GM19372 (cell line): ENCODE results near the gene TIAM1.
A peak's percentile ranks its signal among the peaks of the same experiment; 100 is the strongest.

Experiments
- ATAC-seq: cut with Tn5 transposase; IDR thresholded peaks from one replicate; pipeline ENCODE4 v1.9.1; 2021; ENCODE audit warnings: mild to moderate bottlenecking, low read depth, moderate library complexity; ENCODE audit not compliant: unreplicated experiment

The TIAM1 gene

GRCh38 chr21:31151156-31152045 lies 192.7 kb downstream of the TIAM1 start:
- no peak for ATAC-seq

GRCh38 chr21:31145274-31145673 lies 198.8 kb downstream of the TIAM1 start:
- no peak for ATAC-seq

- ATAC-seq = no peak
Measured at GRCh38 chr21:31143036-31143435, 201.0 kb downstream of the TIAM1 start.

GRCh38 chr21:31142600-31142999 lies 201.5 kb downstream of the TIAM1 start:
- ATAC-seq = no peak

- no peak for ATAC-seq
Measured at GRCh38 chr21:31141389-31142000, 202.6 kb downstream of the TIAM1 start.

- no peak for ATAC-seq
Measured at GRCh38 chr21:31140676-31141075, 203.4 kb downstream of the TIAM1 start.

- ATAC-seq = no peak
Measured at GRCh38 chr21:31140025-31140424, 204.0 kb downstream of the TIAM1 start.

GRCh38 chr21:31137960-31138359 lies 206.1 kb downstream of the TIAM1 start:
- no peak for ATAC-seq

GRCh38 chr21:31136891-31137290 lies 207.2 kb downstream of the TIAM1 start:
- ATAC-seq = peak; percentile 54

- ATAC-seq = no peak
Measured at GRCh38 chr21:31135531-31136184, 208.4 kb downstream of the TIAM1 start.

- ATAC-seq = no peak
Measured at GRCh38 chr21:31133243-31133830, 210.7 kb downstream of the TIAM1 start.

- peak; percentile 73 for ATAC-seq
Measured at GRCh38 chr21:31132574-31133242, 211.4 kb downstream of the TIAM1 start.

- ATAC-seq = no peak
Measured at GRCh38 chr21:31130821-31131220, 213.2 kb downstream of the TIAM1 start.

- ATAC-seq = no peak
Measured at GRCh38 chr21:31128234-31128633, 215.8 kb downstream of the TIAM1 start.

GRCh38 chr21:31124010-31124409 lies 220.1 kb downstream of the TIAM1 start:
- ATAC-seq = no peak

GRCh38 chr21:31119199-31119598 lies 224.9 kb downstream of the TIAM1 start:
- no peak for ATAC-seq

- ATAC-seq = no peak
Measured at GRCh38 chr21:31117128-31117916, 226.7 kb downstream of the TIAM1 start.

- ATAC-seq = no peak
Measured at GRCh38 chr21:31115249-31115648, 228.8 kb downstream of the TIAM1 start.

GRCh38 chr21:31111093-31111492 lies 233.0 kb downstream of the TIAM1 start:
- ATAC-seq = no peak

GRCh38 chr21:31110430-31110829 lies 233.6 kb downstream of the TIAM1 start:
- no peak for ATAC-seq
